HepG2 (cell line): Measurements from ENCODE around the gene NLRC3. TPM values are rescaled to one million over a fixed set of nuclear protein-coding genes. Genes with fewer than 3 reads are reported as not detected.

Source experiments
- HOXD1 ChIP-seq: sonication (generic); formaldehyde crosslinking; IDR thresholded peaks from 2 replicates; pipeline ENCODE4 v1.5.0; 2020; ENCODE audit warnings: missing genetic modification reagents
- MED8 ChIP-seq: sonication (generic); formaldehyde crosslinking; IDR thresholded peaks from 2 replicates; pipeline ENCODE4 v1.8.1; 2023; ENCODE audit warnings: mild to moderate bottlenecking, missing genetic modification reagents; ENCODE audit not compliant: insufficient replicate concordance
- NR1H2 ChIP-seq: sonication (generic); formaldehyde crosslinking; IDR thresholded peaks from 2 replicates; pipeline ENCODE4 v1.8.1; 2022; ENCODE audit warnings: low read depth, missing genetic modification reagents, borderline replicate concordance
- PHF20 ChIP-seq: sonication (generic); formaldehyde crosslinking; IDR thresholded peaks from 2 replicates; pipeline ENCODE4 v1.5.0; 2020; ENCODE audit warnings: mild to moderate bottlenecking, missing genetic modification reagents
- SIN3B ChIP-seq: fragments of 150-350 bp; IDR thresholded peaks from 2 replicates; pipeline ENCODE4 v1.6.1; 2014; ENCODE audit warnings: low read length
- STAG1 ChIP-seq: sonication (generic); formaldehyde crosslinking; IDR thresholded peaks from 2 replicates; pipeline ENCODE4 v1.4.0; 2020; ENCODE audit warnings: missing genetic modification reagents
- ZBTB7B ChIP-seq: sonication (generic); formaldehyde crosslinking; IDR thresholded peaks from 2 replicates; pipeline ENCODE4 v1.4.0; 2020; ENCODE audit warnings: missing genetic modification reagents
- ZNF160 ChIP-seq: sonication (generic); formaldehyde crosslinking; IDR thresholded peaks from 2 replicates; pipeline ENCODE4 v1.8.0; 2022; ENCODE audit warnings: mild to moderate bottlenecking, inconsistent platforms, missing genetic modification reagents
- ZNF577 ChIP-seq: sonication (generic); formaldehyde crosslinking; IDR thresholded peaks from 2 replicates; pipeline ENCODE4 v1.4.0; 2020; ENCODE audit warnings: mild to moderate bottlenecking, low read depth, missing genetic modification reagents, borderline replicate concordance
- ZNF75D ChIP-seq: sonication (generic); formaldehyde crosslinking; IDR thresholded peaks from 2 replicates; pipeline ENCODE4 v1.8.1; 2023; ENCODE audit warnings: missing genetic modification reagents, mild to moderate bottlenecking, borderline replicate concordance
- ZSCAN29 ChIP-seq: sonication (generic); formaldehyde crosslinking; conservative IDR thresholded peaks from 2 replicates; pipeline ENCODE4 v1.4.0; 2020; ENCODE audit warnings: mild to moderate bottlenecking, missing genetic modification reagents
- polyA plus RNA-seq, 8 experiments: library from polyadenylated mRNA; depleted of rRNA in 3 of 8; stranded (reverse) in 7 of 8; unstranded in 1 of 8; fragments of >200 nt; fragmentation: Illumina TruSeq in 4 of 8; extraction: Trizol in 4 of 8; gene quantifications; 2 replicates each; pipeline versions ENCODE4 v1.2.1 to v1.2.3, GENCODE V29; 2011 to 2016; ENCODE audit warnings: low read depth in 4 of 8, missing spikeins in 1 of 8, mixed read lengths in 1 of 8; ENCODE audit not compliant: insufficient read depth in 1 of 8
- total RNA-seq, 5 experiments: library from RNA; depleted of rRNA; stranded (reverse); fragments of >200 nt; fragmentation: Illumina TruSeq; extraction: Trizol; gene quantifications; 2 replicates each; pipeline ENCODE4 v1.2.3, GENCODE V29; 2016; ENCODE audit warnings: low read depth in 1 of 5
- TF ChIP-seq, protein P1 (sequence below): sonication (generic); formaldehyde crosslinking; conservative IDR thresholded peaks from 2 replicates; pipeline ENCODE4 v1.8.0; 2022; ENCODE audit warnings: low read depth, missing genetic modification reagents
- TF ChIP-seq, protein P2 (sequence below): sonication (generic); formaldehyde crosslinking; IDR thresholded peaks from 2 replicates; pipeline ENCODE4 v1.4.0; 2020; ENCODE audit warnings: missing genetic modification reagents
- TF ChIP-seq, protein P3 (sequence below): IDR thresholded peaks from 2 replicates; pipeline ENCODE4 v1.6.1; 2012; ENCODE audit warnings: inconsistent platforms
- TF ChIP-seq, protein P4 (sequence below): sonication (generic); formaldehyde crosslinking; IDR thresholded peaks from 2 replicates; pipeline ENCODE4 v1.5.0; 2020; ENCODE audit warnings: mild to moderate bottlenecking, missing genetic modification reagents, borderline replicate concordance
- TF ChIP-seq, protein P5 (sequence below): sonication (generic); formaldehyde crosslinking; IDR thresholded peaks from 2 replicates; pipeline ENCODE4 v1.8.1; 2023; ENCODE audit warnings: mild to moderate bottlenecking, missing genetic modification reagents

The NLRC3 gene
- total and polyA plus RNA-seq, 2 of the 13 experiments (the other 11 are each of a cell fraction or from before 2014, with no cell fraction given), result not detected

DNA sequence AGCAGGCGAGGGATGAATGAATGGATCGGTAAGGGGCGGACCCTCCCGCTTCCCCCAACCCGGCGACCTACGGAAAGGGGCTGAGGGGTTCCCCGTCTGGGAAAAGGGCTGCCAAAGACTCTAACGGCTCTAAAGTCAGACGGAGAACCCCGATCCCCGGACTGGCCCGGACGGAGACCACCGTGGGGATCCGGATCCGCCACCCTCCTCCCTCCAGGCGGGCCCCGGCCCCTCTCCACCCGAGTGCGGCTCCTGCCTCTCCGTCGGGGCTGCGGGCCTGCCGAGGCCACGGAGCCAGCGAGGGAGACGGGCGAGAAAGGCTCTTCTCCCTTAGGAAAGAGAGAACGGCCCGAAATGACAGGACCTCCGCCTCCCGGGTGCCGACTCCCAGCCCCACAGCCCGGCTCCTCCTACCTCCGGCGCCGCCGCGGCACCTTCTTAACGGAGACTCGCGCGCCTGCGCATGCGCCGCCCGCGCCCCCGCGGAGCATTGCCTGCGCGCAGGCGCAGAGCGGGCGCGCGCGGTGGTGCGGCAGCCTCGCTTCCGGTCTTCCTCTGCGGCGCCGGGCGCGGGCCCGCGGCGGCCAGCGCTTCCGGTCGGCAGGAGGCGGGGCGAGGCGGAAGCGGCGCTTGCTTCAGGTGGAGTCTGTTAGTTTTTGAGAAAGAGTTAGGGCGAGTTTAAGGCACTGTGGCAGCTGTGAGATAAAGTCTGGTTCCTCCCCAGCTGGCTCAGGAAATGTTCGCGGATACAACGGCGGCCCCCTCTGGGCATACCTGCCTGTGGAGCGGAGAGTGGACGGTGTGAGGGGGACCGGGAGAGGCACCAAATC lies 34.2 kb upstream of the NLRC3 start, which contains the start of gene SLX4 (continued):
- TF ChIP-seq ZSCAN29 (CRISPR knock-in tag) (0 out of 2 replicates have a peak, but pooled peaks have one; percentile 43), ZNF577 (CRISPR knock-in tag) (no peak), PHF20 (CRISPR knock-in tag) (peak; percentile 68), NR1H2 (CRISPR knock-in tag) (no peak), MED8 (CRISPR knock-in tag) (no peak), HOXD1 (no peak), ZNF160 (CRISPR knock-in tag) (no peak), ZNF75D (CRISPR knock-in tag) (no peak), STAG1 (CRISPR knock-in tag) (no peak), SIN3B (no peak), ZBTB7B (CRISPR knock-in tag) (no peak)
- TF ChIP-seq, protein P1, sequence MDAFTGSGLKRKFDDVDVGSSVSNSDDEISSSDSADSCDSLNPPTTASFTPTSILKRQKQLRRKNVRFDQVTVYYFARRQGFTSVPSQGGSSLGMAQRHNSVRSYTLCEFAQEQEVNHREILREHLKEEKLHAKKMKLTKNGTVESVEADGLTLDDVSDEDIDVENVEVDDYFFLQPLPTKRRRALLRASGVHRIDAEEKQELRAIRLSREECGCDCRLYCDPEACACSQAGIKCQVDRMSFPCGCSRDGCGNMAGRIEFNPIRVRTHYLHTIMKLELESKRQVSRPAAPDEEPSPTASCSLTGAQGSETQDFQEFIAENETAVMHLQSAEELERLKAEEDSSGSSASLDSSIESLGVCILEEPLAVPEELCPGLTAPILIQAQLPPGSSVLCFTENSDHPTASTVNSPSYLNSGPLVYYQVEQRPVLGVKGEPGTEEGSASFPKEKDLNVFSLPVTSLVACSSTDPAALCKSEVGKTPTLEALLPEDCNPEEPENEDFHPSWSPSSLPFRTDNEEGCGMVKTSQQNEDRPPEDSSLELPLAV (CRISPR knock-in tag), result no peak
- TF ChIP-seq, protein P2, sequence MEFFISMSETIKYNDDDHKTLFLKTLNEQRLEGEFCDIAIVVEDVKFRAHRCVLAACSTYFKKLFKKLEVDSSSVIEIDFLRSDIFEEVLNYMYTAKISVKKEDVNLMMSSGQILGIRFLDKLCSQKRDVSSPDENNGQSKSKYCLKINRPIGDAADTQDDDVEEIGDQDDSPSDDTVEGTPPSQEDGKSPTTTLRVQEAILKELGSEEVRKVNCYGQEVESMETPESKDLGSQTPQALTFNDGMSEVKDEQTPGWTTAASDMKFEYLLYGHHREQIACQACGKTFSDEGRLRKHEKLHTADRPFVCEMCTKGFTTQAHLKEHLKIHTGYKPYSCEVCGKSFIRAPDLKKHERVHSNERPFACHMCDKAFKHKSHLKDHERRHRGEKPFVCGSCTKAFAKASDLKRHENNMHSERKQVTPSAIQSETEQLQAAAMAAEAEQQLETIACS (CRISPR knock-in tag), result peak; percentile 93
- TF ChIP-seq, protein P3, sequence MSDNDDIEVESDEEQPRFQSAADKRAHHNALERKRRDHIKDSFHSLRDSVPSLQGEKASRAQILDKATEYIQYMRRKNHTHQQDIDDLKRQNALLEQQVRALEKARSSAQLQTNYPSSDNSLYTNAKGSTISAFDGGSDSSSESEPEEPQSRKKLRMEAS, result peak; percentile 63
- TF ChIP-seq, protein P4, sequence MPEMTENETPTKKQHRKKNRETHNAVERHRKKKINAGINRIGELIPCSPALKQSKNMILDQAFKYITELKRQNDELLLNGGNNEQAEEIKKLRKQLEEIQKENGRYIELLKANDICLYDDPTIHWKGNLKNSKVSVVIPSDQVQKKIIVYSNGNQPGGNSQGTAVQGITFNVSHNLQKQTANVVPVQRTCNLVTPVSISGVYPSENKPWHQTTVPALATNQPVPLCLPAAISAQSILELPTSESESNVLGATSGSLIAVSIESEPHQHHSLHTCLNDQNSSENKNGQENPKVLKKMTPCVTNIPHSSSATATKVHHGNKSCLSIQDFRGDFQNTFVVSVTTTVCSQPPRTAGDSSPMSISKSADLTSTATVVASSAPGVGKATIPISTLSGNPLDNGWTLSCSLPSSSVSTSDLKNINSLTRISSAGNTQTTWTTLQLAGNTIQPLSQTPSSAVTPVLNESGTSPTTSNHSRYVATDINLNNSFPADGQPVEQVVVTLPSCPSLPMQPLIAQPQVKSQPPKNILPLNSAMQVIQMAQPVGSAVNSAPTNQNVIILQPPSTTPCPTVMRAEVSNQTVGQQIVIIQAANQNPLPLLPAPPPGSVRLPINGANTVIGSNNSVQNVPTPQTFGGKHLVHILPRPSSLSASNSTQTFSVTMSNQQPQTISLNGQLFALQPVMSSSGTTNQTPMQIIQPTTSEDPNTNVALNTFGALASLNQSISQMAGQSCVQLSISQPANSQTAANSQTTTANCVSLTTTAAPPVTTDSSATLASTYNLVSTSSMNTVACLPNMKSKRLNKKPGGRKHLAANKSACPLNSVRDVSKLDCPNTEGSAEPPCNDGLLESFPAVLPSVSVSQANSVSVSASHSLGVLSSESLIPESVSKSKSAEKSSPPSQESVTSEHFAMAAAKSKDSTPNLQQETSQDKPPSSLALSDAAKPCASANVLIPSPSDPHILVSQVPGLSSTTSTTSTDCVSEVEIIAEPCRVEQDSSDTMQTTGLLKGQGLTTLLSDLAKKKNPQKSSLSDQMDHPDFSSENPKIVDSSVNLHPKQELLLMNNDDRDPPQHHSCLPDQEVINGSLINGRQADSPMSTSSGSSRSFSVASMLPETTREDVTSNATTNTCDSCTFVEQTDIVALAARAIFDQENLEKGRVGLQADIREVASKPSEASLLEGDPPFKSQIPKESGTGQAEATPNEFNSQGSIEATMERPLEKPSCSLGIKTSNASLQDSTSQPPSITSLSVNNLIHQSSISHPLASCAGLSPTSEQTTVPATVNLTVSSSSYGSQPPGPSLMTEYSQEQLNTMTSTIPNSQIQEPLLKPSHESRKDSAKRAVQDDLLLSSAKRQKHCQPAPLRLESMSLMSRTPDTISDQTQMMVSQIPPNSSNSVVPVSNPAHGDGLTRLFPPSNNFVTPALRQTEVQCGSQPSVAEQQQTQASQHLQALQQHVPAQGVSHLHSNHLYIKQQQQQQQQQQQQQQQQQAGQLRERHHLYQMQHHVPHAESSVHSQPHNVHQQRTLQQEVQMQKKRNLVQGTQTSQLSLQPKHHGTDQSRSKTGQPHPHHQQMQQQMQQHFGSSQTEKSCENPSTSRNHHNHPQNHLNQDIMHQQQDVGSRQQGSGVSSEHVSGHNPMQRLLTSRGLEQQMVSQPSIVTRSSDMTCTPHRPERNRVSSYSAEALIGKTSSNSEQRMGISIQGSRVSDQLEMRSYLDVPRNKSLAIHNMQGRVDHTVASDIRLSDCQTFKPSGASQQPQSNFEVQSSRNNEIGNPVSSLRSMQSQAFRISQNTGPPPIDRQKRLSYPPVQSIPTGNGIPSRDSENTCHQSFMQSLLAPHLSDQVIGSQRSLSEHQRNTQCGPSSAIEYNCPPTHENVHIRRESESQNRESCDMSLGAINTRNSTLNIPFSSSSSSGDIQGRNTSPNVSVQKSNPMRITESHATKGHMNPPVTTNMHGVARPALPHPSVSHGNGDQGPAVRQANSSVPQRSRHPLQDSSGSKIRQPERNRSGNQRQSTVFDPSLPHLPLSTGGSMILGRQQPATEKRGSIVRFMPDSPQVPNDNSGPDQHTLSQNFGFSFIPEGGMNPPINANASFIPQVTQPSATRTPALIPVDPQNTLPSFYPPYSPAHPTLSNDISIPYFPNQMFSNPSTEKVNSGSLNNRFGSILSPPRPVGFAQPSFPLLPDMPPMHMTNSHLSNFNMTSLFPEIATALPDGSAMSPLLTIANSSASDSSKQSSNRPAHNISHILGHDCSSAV (CRISPR knock-in tag), result no peak
- TF ChIP-seq, protein P5, sequence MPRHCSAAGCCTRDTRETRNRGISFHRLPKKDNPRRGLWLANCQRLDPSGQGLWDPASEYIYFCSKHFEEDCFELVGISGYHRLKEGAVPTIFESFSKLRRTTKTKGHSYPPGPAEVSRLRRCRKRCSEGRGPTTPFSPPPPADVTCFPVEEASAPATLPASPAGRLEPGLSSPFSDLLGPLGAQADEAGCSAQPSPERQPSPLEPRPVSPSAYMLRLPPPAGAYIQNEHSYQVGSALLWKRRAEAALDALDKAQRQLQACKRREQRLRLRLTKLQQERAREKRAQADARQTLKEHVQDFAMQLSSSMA (CRISPR knock-in tag), result peak; percentile 95
